ENCODE measurements around the gene TDRD3. TPM values are rescaled to one million over a fixed set of nuclear protein-coding genes. Genes with fewer than 3 reads are reported as not detected.
"Not testable (repeated sequence)": the region's sequence is repeated elsewhere in the genome, so short reads cannot be mapped to it uniquely, and the experiment has no call there.

The TDRD3 gene
- total RNA-seq, 1 donor from 2014 or later: 22.0 TPM

DNA sequence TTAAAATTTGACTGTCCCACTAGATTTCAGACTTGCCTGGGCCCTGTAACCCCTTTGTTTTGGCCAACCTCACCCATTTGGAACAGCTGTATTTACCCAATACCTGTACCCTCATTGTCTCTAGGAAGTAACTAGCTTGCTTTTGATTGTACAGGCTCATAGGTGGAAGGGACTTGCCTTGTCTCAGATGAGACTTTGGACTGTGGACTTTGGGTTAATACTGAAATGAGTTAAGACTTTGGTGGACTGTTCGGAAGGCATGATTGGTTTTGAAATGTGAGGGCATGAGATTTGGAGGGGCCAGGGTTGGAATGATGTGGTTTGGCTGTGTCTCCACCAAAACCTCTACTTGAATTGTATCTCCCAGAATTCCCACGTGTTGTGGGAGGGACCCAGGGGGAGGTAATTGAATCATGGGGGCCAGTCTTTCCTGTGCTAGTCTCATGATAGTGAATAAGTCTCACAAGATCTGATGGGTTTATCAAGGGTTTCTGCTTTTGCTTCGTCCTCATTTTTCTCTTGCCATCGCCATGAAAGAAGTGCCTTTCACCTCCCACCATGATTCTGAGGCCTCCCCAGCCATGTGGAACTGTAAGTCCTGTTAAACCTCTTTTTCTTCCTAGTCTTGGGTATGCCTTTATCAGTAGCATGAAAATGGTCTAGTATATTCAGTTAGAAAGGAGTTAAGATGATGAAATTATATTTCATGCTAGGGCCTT is 12.7 kb downstream of the TDRD3 start:
- H3K4me3 Mint-ChIP-seq (ENCODE audit: low read depth); H3K27ac Mint-ChIP-seq; H3K27me3 Mint-ChIP-seq (ENCODE audit: low read depth); intact Hi-C loops (cut with micrococcal nuclease); DNase-seq (ENCODE audit: low spot score): not testable (repeated sequence)
- Mint-ChIP-seq H3K36me3 (ENCODE audit: low read depth) (peaks cover 25% of the 10 kb centered on the region), H3K4me1 (ENCODE audit: low read depth) (peaks cover 11% of the 10 kb centered on the region), H3K9me3 (peaks cover 18% of the 10 kb centered on the region)

DNA sequence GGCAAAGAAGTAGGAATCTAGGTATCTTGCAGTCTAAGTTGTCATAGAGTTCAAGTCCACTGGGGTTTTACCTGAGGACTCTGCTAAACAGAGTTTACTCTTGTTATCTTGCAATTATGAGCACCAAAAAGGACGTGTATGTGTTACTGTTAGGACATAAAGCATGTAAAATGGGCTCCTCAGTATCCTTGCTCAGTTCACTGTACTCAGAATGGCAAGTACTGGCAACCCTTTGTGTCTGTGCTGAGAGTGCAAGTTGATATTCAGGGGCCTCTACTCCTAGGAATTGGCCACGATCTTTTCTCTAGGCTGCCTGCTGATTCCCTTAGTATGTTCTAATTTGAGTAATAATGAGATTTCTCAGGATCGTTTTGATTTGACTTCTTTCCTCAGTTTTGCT is 13.3 kb downstream of the TDRD3 start:
- H3K36me3 Mint-ChIP-seq (ENCODE audit: low read depth): peaks cover 25% of the 10 kb centered on the region
- intact Hi-C loops (cut with micrococcal nuclease): no loop called here
- no peak overlapping the region for H3K27ac Mint-ChIP-seq
- H3K4me1 Mint-ChIP-seq (ENCODE audit: low read depth): peaks cover 11% of the 10 kb centered on the region
- no peak for DNase-seq (ENCODE audit: low spot score)
- no peak overlapping the region for H3K4me3 Mint-ChIP-seq (ENCODE audit: low read depth)
- peaks cover 18% of the 10 kb centered on the region for H3K9me3 Mint-ChIP-seq
- H3K27me3 Mint-ChIP-seq (ENCODE audit: low read depth): no peaks in the 10 kb centered on the region

DNA sequence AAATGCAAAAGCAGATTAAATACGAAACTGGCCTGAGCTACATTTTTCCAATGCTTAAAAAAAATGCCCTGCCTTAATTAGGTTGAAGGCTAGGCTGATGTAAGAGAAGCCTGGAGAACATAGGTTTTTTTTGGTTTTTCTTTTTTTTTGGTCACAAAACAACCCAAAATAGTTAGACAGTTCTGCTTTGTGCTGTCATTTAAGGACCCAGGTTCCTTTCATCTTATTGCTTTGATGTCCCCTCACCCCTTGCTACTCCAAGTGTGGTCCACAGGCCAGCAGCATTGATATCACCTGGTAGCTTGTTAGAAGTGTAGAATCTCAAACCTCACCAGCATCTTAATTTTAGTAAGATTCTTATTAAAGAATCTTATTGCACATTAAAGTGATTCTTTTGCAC is 14.4 kb downstream of the TDRD3 start:
- Mint-ChIP-seq H3K4me3 (ENCODE audit: low read depth) (no peak overlapping the region), H3K27me3 (ENCODE audit: low read depth) (no peaks in the 10 kb centered on the region), H3K4me1 (ENCODE audit: low read depth) (peaks cover 11% of the 10 kb centered on the region), H3K36me3 (ENCODE audit: low read depth) (peaks cover 19% of the 10 kb centered on the region), H3K9me3 (peaks cover 18% of the 10 kb centered on the region), H3K27ac (no peak overlapping the region)
- DNase-seq (ENCODE audit: low spot score): no peak
- intact Hi-C loops (cut with micrococcal nuclease): no loop called here

DNA sequence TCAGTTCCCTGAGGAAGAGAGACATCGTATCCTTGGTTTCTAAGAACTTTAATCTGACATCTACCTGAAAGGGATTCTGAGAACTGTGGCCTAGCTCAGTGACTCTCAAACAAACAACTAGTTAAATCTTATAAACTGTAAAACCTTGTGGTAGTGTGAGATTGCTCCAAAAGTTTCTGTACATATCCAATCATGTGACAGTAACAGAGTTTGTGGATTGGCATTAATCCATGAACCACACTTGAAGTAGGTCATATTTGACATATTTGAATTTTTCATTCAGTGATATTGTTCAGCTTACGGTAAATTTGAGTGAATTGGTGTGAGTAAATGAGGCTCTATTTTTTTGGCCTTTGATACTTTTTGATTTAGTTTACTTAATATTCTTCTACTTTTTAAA is 15.0 kb downstream of the TDRD3 start:
- Mint-ChIP-seq H3K27ac (no peak overlapping the region), H3K27me3 (ENCODE audit: low read depth) (no peaks in the 10 kb centered on the region), H3K36me3 (ENCODE audit: low read depth) (peaks cover 19% of the 10 kb centered on the region), H3K9me3 (peaks cover 16% of the 10 kb centered on the region), H3K4me3 (ENCODE audit: low read depth) (no peak overlapping the region), H3K4me1 (ENCODE audit: low read depth) (peaks cover 11% of the 10 kb centered on the region)
- intact Hi-C loops (cut with micrococcal nuclease): no loop called here
- no peak for DNase-seq (ENCODE audit: low spot score)

DNA sequence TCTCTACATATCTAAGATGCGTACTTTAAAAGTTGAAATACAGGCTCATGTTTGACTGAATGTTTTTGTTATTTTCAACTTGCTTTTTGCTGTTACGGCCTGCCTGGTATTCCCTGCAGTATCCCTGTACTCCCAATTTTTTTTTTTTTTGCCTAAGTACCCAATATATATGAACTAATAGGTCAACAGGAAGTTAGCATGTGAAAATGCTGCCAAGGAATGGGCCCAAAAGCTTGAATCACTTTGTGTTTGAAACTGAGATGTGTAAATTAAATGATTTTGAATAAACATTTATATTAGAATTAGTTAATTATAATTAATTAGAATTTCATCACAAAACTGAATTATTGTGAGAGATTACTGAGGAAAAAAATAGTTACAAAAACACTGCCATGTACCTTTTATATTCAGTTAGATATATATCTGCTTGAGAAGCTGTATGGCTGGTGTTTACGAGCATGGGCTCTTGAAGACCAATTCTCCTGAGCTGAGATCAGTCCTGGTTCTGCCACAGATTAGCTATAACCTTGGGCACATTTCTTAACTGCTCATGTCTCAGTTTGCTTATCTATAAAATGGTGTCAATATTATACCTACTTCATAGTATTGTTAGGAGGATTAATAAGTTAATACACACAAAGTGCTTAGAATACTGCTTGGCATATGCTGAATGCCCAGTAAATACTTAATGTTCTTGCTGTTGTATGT is 16.0 kb downstream of the TDRD3 start:
- intact Hi-C loops (cut with micrococcal nuclease): no loop called here
- H3K9me3 Mint-ChIP-seq: peaks cover 6% of the 10 kb centered on the region
- peaks cover 14% of the 10 kb centered on the region for H3K36me3 Mint-ChIP-seq (ENCODE audit: low read depth)

DNA sequence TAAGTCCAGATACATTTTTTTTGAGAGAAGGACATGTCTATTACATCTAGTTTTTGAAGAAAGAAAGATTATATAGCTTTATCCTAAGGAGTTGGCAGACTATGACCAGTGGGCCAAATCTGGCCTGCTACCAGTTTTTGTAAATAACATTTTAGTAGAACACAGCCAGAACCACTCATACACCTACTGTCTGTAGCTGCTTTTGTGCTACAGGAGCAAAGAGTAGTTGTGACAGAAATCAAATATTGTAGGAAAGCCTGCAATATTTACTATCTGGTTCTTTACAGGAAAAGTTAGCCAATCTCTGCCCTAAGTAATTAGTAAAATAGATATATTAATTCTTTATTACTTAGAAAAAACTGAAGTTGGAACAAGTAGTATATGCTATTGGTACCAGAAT is 17.2 kb downstream of the TDRD3 start:
- no peaks in the 10 kb centered on the region for H3K9me3 Mint-ChIP-seq

More for the DNA sequence above, 16.0 kb downstream of the TDRD3 start:
- H3K27ac Mint-ChIP-seq: no peak overlapping the region
- DNase-seq (ENCODE audit: low spot score): no peak
- no peaks in the 10 kb centered on the region for H3K27me3 Mint-ChIP-seq (ENCODE audit: low read depth)
- H3K4me1 Mint-ChIP-seq (ENCODE audit: low read depth): peaks cover 17% of the 10 kb centered on the region
- H3K4me3 Mint-ChIP-seq (ENCODE audit: low read depth): no peak overlapping the region

DNA sequence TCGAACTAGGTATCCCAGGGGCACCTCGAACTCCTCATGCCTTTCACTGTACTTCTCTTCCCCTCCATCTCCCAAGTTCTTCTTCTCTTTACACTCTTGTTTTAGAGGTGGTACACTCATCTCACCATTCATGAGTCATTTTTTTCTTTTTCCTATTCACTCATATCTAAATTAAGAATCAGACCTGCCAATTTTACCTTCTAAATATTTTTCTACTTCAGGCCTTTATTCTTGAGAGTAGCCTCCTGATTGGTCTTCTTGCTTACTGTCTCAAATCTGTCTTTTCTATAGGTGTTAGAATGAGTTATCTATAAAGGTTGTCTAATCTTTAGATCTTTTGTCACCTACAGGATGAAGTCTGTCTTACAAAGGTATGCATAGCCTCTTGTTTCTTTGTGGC is 20.7 kb downstream of the TDRD3 start:
- H3K4me3 Mint-ChIP-seq (ENCODE audit: low read depth): no peak overlapping the region
- intact Hi-C loops (cut with micrococcal nuclease): no loop called here
- H3K27me3 Mint-ChIP-seq (ENCODE audit: low read depth): no peaks in the 10 kb centered on the region
- no peak for DNase-seq (ENCODE audit: low spot score)
- H3K4me1 Mint-ChIP-seq (ENCODE audit: low read depth): peaks cover 12% of the 10 kb centered on the region
- H3K36me3 Mint-ChIP-seq (ENCODE audit: low read depth): peaks cover 3% of the 10 kb centered on the region
- H3K27ac Mint-ChIP-seq: no peak overlapping the region
- H3K9me3 Mint-ChIP-seq: no peaks in the 10 kb centered on the region

More for the DNA sequence above, 17.2 kb downstream of the TDRD3 start:
- intact Hi-C loops (cut with micrococcal nuclease): no loop called here
- Mint-ChIP-seq H3K27ac (no peak overlapping the region), H3K4me1 (ENCODE audit: low read depth) (peaks cover 20% of the 10 kb centered on the region), H3K27me3 (ENCODE audit: low read depth) (no peaks in the 10 kb centered on the region), H3K4me3 (ENCODE audit: low read depth) (no peak overlapping the region), H3K36me3 (ENCODE audit: low read depth) (peaks cover 7% of the 10 kb centered on the region)
- no peak for DNase-seq (ENCODE audit: low spot score)

DNA sequence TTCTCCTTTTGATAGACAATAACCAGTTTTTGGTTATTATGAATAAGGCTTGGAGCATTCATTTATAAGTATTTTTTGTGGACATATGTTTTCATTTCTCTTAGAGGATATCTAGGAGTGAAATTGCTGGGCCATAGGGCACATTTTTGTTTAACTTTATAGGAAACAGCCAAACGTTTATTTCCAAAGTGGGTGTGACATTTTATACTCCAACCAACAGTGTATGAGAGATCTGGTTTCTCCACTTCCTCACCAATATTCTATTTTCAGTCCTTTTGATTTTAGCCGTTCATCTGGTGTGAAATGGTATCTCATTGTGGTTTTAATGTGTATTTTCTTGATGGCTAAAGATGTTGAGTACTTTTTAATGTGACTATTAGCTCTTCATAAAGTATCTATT is 21.9 kb downstream of the TDRD3 start:
- peaks cover 9% of the 10 kb centered on the region for H3K4me1 Mint-ChIP-seq (ENCODE audit: low read depth)
- no peaks in the 10 kb centered on the region for H3K9me3 Mint-ChIP-seq
- DNase-seq (ENCODE audit: low spot score): no peak
- no peak overlapping the region for H3K4me3 Mint-ChIP-seq (ENCODE audit: low read depth)
- H3K27me3 Mint-ChIP-seq (ENCODE audit: low read depth): no peaks in the 10 kb centered on the region
- intact Hi-C loops (cut with micrococcal nuclease): no loop called here
- peaks cover 3% of the 10 kb centered on the region for H3K36me3 Mint-ChIP-seq (ENCODE audit: low read depth)
- H3K27ac Mint-ChIP-seq: no peak overlapping the region

DNA sequence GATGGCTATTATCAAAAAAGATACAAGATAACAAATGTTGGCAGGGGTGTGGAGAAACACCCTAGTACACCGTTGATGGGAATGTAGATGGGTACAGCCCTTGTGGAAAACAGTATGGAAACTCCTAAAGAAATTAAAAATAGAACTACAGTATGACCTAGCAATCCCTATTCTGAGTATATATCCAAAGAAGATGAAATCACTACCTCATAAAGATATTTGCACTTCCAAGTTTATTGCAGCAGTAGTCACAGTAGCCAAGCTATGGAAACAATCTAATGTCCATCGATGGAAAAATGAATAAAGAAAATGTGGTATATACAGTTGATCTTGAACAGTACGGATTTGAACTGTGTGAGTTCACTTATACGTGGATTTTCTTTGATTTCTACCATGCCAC is 28.3 kb downstream of the TDRD3 start:
- Mint-ChIP-seq H3K36me3 (ENCODE audit: low read depth) (peaks cover under 1% of the 10 kb centered on the region), H3K9me3 (no peaks in the 10 kb centered on the region), H3K27ac (no peak overlapping the region), H3K27me3 (ENCODE audit: low read depth) (no peaks in the 10 kb centered on the region), H3K4me1 (ENCODE audit: low read depth) (peaks cover 11% of the 10 kb centered on the region), H3K4me3 (ENCODE audit: low read depth) (no peak overlapping the region)
- DNase-seq (ENCODE audit: low spot score): no peak
- intact Hi-C loops (cut with micrococcal nuclease): no loop called here

DNA sequence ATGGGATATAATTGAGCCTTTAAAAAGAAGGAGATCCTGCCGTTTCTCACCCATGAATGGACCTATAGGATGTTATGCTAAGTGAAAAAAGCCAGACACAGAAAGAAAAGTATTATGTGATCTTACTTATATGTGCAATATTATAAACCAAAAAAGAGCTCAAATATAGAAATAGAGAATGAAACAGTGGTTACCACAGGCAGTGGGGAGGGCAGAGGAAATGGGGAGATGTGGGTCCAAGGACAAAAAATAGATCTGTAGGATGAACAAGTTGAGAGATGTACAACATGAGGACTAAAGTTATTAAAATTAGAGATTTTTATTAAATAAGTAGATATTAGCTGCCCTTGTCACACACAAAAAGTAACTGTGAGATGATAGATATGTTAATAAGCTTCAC is 29.1 kb downstream of the TDRD3 start:
- H3K4me3 Mint-ChIP-seq (ENCODE audit: low read depth): no peak overlapping the region
- H3K4me1 Mint-ChIP-seq (ENCODE audit: low read depth): peaks cover 11% of the 10 kb centered on the region
- H3K27ac Mint-ChIP-seq: no peak overlapping the region
- no peaks in the 10 kb centered on the region for H3K9me3 Mint-ChIP-seq
- DNase-seq (ENCODE audit: low spot score): no peak
- H3K36me3 Mint-ChIP-seq (ENCODE audit: low read depth): no peaks in the 10 kb centered on the region
- no peaks in the 10 kb centered on the region for H3K27me3 Mint-ChIP-seq (ENCODE audit: low read depth)
- intact Hi-C loops (cut with micrococcal nuclease): no loop called here

DNA sequence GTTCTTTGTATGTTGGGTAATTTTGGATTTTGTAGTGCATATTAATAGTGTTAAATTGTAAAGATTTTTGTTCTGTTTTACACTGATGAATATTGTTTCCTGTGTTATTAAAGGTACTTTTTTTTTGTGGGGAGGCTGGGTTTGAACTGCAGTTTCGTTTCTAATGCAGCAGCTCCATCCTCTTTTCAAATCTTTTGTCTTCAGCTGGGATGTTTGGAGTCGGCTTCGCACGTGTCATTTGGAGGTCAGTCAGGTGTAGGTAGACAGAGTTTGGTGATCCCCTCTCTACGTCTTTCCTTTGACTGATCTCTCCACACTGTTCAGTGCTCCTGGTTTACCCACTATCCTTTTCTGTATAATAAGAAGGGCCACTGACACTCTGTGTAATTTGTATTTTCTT is 30.3 kb downstream of the TDRD3 start:
- Mint-ChIP-seq H3K27ac (no peak overlapping the region), H3K36me3 (ENCODE audit: low read depth) (no peaks in the 10 kb centered on the region), H3K4me3 (ENCODE audit: low read depth) (no peak overlapping the region), H3K4me1 (ENCODE audit: low read depth) (peaks cover 11% of the 10 kb centered on the region), H3K27me3 (ENCODE audit: low read depth) (no peaks in the 10 kb centered on the region), H3K9me3 (no peaks in the 10 kb centered on the region)
- intact Hi-C loops (cut with micrococcal nuclease): no loop called here
- no peak for DNase-seq (ENCODE audit: low spot score)

DNA sequence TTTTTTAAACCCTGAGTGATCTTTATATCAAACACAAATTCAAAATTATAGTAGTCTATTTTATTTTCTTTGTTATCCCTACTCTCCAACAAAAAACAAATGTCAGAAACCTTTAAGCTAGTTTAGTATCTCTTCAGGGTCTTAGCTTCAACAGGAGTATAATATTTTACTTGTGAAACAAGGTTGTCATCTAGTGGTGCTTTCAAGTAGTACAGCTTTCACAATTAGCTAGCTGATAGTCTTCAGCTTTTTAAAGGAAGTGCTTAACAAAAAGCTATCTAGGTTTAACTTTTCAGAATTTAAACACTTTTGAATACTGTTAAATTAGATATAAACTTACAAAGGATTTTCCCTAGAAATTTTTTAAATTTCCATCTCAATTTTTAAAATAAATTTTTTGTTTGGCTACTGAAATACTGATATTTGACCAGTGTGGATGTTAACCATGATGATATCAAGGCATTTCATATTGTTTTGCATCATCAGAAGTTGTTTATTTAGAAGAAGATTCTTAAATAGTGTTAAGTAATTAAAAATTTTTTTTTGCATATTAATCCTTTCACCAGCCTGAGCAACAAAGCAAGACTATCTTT is 34.2 kb downstream of the TDRD3 start:
- Mint-ChIP-seq H3K27me3 (ENCODE audit: low read depth) (no peaks in the 10 kb centered on the region), H3K27ac (no peak overlapping the region), H3K36me3 (ENCODE audit: low read depth) (no peaks in the 10 kb centered on the region), H3K4me1 (ENCODE audit: low read depth) (peaks cover 16% of the 10 kb centered on the region), H3K9me3 (peaks cover 4% of the 10 kb centered on the region), H3K4me3 (ENCODE audit: low read depth) (no peak overlapping the region)
- intact Hi-C loops (cut with micrococcal nuclease): loop anchor here (1.0 to 5.0 kb wide), 4 partner anchors 34 to 1040 kb away; partner anchors contain the start of gene TDRD3
- DNase-seq (ENCODE audit: low spot score): no peak

DNA sequence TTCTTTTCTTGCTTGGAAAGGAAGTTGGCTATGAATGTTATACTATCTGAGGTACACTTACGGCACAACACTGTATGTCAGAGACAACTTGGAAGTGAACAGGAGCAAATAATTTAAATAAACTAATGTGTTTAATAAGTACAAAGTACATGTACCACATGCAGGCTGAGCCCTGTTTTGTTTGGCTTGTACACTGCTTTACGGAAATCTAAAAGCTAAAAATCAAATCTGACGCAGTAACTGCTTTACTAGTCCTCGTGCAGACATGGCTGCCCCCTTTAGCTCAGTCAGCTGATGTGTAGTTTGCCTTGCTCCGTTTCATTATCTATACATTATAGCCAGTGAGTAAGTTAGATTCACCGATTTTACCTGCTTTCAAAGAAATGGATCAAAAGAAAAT is 36.5 kb downstream of the TDRD3 start:
- H3K36me3 Mint-ChIP-seq (ENCODE audit: low read depth): no peaks in the 10 kb centered on the region
- intact Hi-C loops (cut with micrococcal nuclease): loop anchor here (5.0 kb wide), 2 partner anchors 36 to 751 kb away; partner anchors contain the start of gene TDRD3
- peaks cover 12% of the 10 kb centered on the region for H3K4me1 Mint-ChIP-seq (ENCODE audit: low read depth)
- H3K4me3 Mint-ChIP-seq (ENCODE audit: low read depth): no peak overlapping the region
- peaks cover 4% of the 10 kb centered on the region for H3K9me3 Mint-ChIP-seq
- DNase-seq (ENCODE audit: low spot score): no peak
- H3K27me3 Mint-ChIP-seq (ENCODE audit: low read depth): no peaks in the 10 kb centered on the region
- H3K27ac Mint-ChIP-seq: no peak overlapping the region
